ENCODE measurements around the gene CEP104. TPM values are rescaled to one million over a fixed set of nuclear protein-coding genes. Genes with fewer than 3 reads are reported as not detected.

Gene CEP104
- total RNA-seq, 1 experiment from 2014 or later: 34.5 TPM

- Histone ChIP-seq H2BK5ac (ENCODE audit: insufficient read length, low read length) (no peak overlapping the region), H3K18ac (ENCODE audit: insufficient read length, low read depth, low read length) (no peak overlapping the region), H2BK20ac (ENCODE audit: low read depth, low read length, poor library complexity, severe bottlenecking) (no peak overlapping the region), H3T11ph (ENCODE audit: low read length) (no peak overlapping the region), H3K23ac (ENCODE audit: insufficient read length, low read depth, low read length) (no peak overlapping the region), H3K27me3 (ENCODE audit: insufficient read depth, low read length) (no peaks in the 10 kb centered on the region), H3K79me1 (ENCODE audit: insufficient read depth, low read depth, low read length, poor library complexity, severe bottlenecking) (no peaks in the 10 kb centered on the region), H3K4me1 (ENCODE audit: insufficient read depth, low read length) (peaks cover 9% of the 10 kb centered on the region; the same call in 1 of the 2 replicates), H3K27ac (ENCODE audit: insufficient read length, low read depth, low read length) (no peak overlapping the region), H2AFZ (ENCODE audit: low read length) (no peak overlapping the region), H2AK5ac (ENCODE audit: insufficient read length, low read length) (no peak overlapping the region), H3K56ac (ENCODE audit: insufficient read length, low read depth, low read length) (no peak overlapping the region), H4K8ac (replicated peaks; ENCODE audit: insufficient read length, low read depth, low read length) (no peak overlapping the region), H2BK120ac (ENCODE audit: low read depth, low read length, poor library complexity, severe bottlenecking) (no peak overlapping the region), H4K91ac (ENCODE audit: insufficient read length, low read depth, low read length) (no peak overlapping the region), H4K5ac (ENCODE audit: insufficient read length, low read depth, low read length) (no peak overlapping the region), H2BK15ac (ENCODE audit: low read depth, low read length) (no peak overlapping the region), H3K4ac (ENCODE audit: low read depth, low read length) (no peak overlapping the region), H3K79me2 (ENCODE audit: insufficient read depth, low read length) (peaks cover 18% of the 10 kb centered on the region; the same call in 1 of the 2 replicates), H3K14ac (ENCODE audit: insufficient read depth, low read length) (no peak overlapping the region), H4K20me1 (ENCODE audit: control insufficient read depth, insufficient read depth, insufficient read length) (no peaks in the 10 kb centered on the region), H3K9me3 (ENCODE audit: control insufficient read depth, low read depth, low read length) (no peaks in the 10 kb centered on the region), H3K23me2 (ENCODE audit: insufficient read length, low read depth, low read length, poor library complexity, severe bottlenecking) (no peaks in the 10 kb centered on the region), H3K4me2 (ENCODE audit: insufficient read depth, insufficient read length, low read length) (no peak overlapping the region), H3K9ac (ENCODE audit: extremely low read depth, insufficient read length, low read length) (no peak overlapping the region), H2BK12ac (ENCODE audit: insufficient read length, low read depth, low read length) (no peak overlapping the region)
- no peak for TF ChIP-seq CTCF (conservative IDR thresholded peaks at IDR 0.05)
- Mint-ChIP-seq H3K27ac (peak overlapping the region in 2 of 3 experiments; percentile 73 to 87; a peak in 6 of 7 replicates), H3K4me3 (no peak overlapping the region), H3K27me3 (ENCODE audit: low read depth) (no peaks in the 10 kb centered on the region; the same call in 1 of the 2 replicates), H3K4me1 (peaks cover 28 to 39% of the 10 kb centered on the region in 2 experiments), H3K9me3 (no peaks in the 10 kb centered on the region), H3K36me3 (ENCODE audit: insufficient read depth in 1 of 3, low read depth in 3 of 3) (peaks cover 46 to 57% (median 49%) of the 10 kb centered on the region in 3 experiments)
- DNase-seq: no peak
- WGBS (ENCODE audit: extremely low coverage, insufficient read length, low lambda C conversion rate): no CpG with 5 or more reads among the region's 16 CpGs
Measured at GRCh38 chr1:3788756-3789420, 68.1 kb downstream of the CEP104 start.

Measured in H9 (cell line).